ENCODE data around the gene MRPS21.

The MRPS21 gene

GRCh38 chr1:150267896-150268295 lies 25.8 kb upstream of the MRPS21 start:
- no peak for DNase-seq (ENCODE audit: low read depth in 1 of 2, low spot score in 1 of 2)
- in situ Hi-C loops (cut with HindIII; ENCODE audit: low pct_unique_long_range_greater_than_20kb, low sequenced_read_pairs) = no loop called here
- TF ChIP-seq JUND (IDR thresholded peaks at IDR 0.05; ENCODE audit: low read depth) = no peak

GRCh38 chr1:150268340-150268704 lies 25.3 kb upstream of the MRPS21 start:
- no peak for TF ChIP-seq JUND (IDR thresholded peaks at IDR 0.05; ENCODE audit: low read depth)
- peak in 1 of 2 experiments; percentile 43 for DNase-seq (ENCODE audit: low read depth in 1 of 2, low spot score in 1 of 2)
- in situ Hi-C loops (cut with HindIII; ENCODE audit: low pct_unique_long_range_greater_than_20kb, low sequenced_read_pairs) = no loop called here

GRCh38 chr1:150268705-150269403 lies 24.8 kb upstream of the MRPS21 start, which contains the start of gene APH1A:
Gene APH1A (minus strand): TSS chr1:150269016. CDS start chr1:150268810, 206 bp downstream.
- TF ChIP-seq JUND (IDR thresholded peaks at IDR 0.05; ENCODE audit: low read depth) = no peak
- in situ Hi-C loops (cut with HindIII; ENCODE audit: low pct_unique_long_range_greater_than_20kb, low sequenced_read_pairs) = no loop called here
- peak; percentile 97 to 98 for DNase-seq (ENCODE audit: low read depth in 1 of 2, low spot score in 1 of 2)

GRCh38 chr1:150269451-150269850 lies 24.2 kb upstream of the MRPS21 start:
- no peak for TF ChIP-seq JUND (IDR thresholded peaks at IDR 0.05; ENCODE audit: low read depth)
- no peak for DNase-seq (ENCODE audit: low read depth in 1 of 2, low spot score in 1 of 2)
- in situ Hi-C loops (cut with HindIII; ENCODE audit: low pct_unique_long_range_greater_than_20kb, low sequenced_read_pairs) = no loop called here

GRCh38 chr1:150271291-150271959 lies 22.2 kb upstream of the MRPS21 start:
- TF ChIP-seq JUND (IDR thresholded peaks at IDR 0.05; ENCODE audit: low read depth) = no peak
- in situ Hi-C loops (cut with HindIII; ENCODE audit: low pct_unique_long_range_greater_than_20kb, low sequenced_read_pairs) = no loop called here
- DNase-seq (ENCODE audit: low read depth in 1 of 2, low spot score in 1 of 2) = no peak

GRCh38 chr1:150273311-150273710 lies 20.4 kb upstream of the MRPS21 start:
- DNase-seq (ENCODE audit: low read depth in 1 of 2, low spot score in 1 of 2) = no peak
- in situ Hi-C loops (cut with HindIII; ENCODE audit: low pct_unique_long_range_greater_than_20kb, low sequenced_read_pairs) = no loop called here
- no peak for TF ChIP-seq JUND (IDR thresholded peaks at IDR 0.05; ENCODE audit: low read depth)

GRCh38 chr1:150280138-150280707 lies 13.4 kb upstream of the MRPS21 start:
- in situ Hi-C loops (cut with HindIII; ENCODE audit: low pct_unique_long_range_greater_than_20kb, low sequenced_read_pairs) = no loop called here
- DNase-seq (ENCODE audit: low read depth in 1 of 2, low spot score in 1 of 2) = peak in 1 of 2 experiments; percentile 56
- TF ChIP-seq JUND (IDR thresholded peaks at IDR 0.05; ENCODE audit: low read depth) = no peak

GRCh38 chr1:150281221-150281757 lies 12.4 kb upstream of the MRPS21 start:
- no peak for TF ChIP-seq JUND (IDR thresholded peaks at IDR 0.05; ENCODE audit: low read depth)
- peak in 1 of 2 experiments; percentile 84 for DNase-seq (ENCODE audit: low read depth in 1 of 2, low spot score in 1 of 2)

GRCh38 chr1:150281758-150282557 lies 11.7 kb upstream of the MRPS21 start, which contains the start of gene CIART:
Gene CIART (plus strand): TSS chr1:150282554. CDS start chr1:150283268, 714 bp downstream.
- TF ChIP-seq JUND (IDR thresholded peaks at IDR 0.05; ENCODE audit: low read depth) = no peak
- peak; percentile 90 to 100 for DNase-seq (ENCODE audit: low read depth in 1 of 2, low spot score in 1 of 2)
- in situ Hi-C loops (cut with HindIII; ENCODE audit: low pct_unique_long_range_greater_than_20kb, low sequenced_read_pairs) = no loop called here

More at GRCh38 chr1:150281221-150281757, 12.4 kb upstream of the MRPS21 start:
- in situ Hi-C loops (cut with HindIII; ENCODE audit: low pct_unique_long_range_greater_than_20kb, low sequenced_read_pairs) = no loop called here

GRCh38 chr1:150282558-150282958 lies 11.1 kb upstream of the MRPS21 start:
- no peak for DNase-seq (ENCODE audit: low read depth in 1 of 2, low spot score in 1 of 2)
- no peak for TF ChIP-seq JUND (IDR thresholded peaks at IDR 0.05; ENCODE audit: low read depth)
- in situ Hi-C loops (cut with HindIII; ENCODE audit: low pct_unique_long_range_greater_than_20kb, low sequenced_read_pairs) = no loop called here

GRCh38 chr1:150283260-150283659 lies 10.4 kb upstream of the MRPS21 start:
- in situ Hi-C loops (cut with HindIII; ENCODE audit: low pct_unique_long_range_greater_than_20kb, low sequenced_read_pairs) = no loop called here
- TF ChIP-seq JUND (IDR thresholded peaks at IDR 0.05; ENCODE audit: low read depth) = no peak
- no peak for DNase-seq (ENCODE audit: low read depth in 1 of 2, low spot score in 1 of 2)

GRCh38 chr1:150288382-150288781 lies 5.3 kb upstream of the MRPS21 start:
- TF ChIP-seq JUND (IDR thresholded peaks at IDR 0.05; ENCODE audit: low read depth) = no peak
- in situ Hi-C loops (cut with HindIII; ENCODE audit: low pct_unique_long_range_greater_than_20kb, low sequenced_read_pairs) = no loop called here
- no peak for DNase-seq (ENCODE audit: low read depth in 1 of 2, low spot score in 1 of 2)
